GM21528 (cell line): ENCODE measurements around the gene GGNBP2.
"Not testable (repeated sequence)": the region's sequence is repeated elsewhere in the genome, so short reads cannot be mapped to it uniquely, and the experiment has no call there.

Source experiments
- ATAC-seq: cut with Tn5 transposase; IDR thresholded peaks from one replicate; pipeline ENCODE4 v1.9.1; 2021; ENCODE audit warnings: mild to moderate bottlenecking, moderate library complexity; ENCODE audit not compliant: unreplicated experiment, low FRiP score

GGNBP2 gene

DNA sequence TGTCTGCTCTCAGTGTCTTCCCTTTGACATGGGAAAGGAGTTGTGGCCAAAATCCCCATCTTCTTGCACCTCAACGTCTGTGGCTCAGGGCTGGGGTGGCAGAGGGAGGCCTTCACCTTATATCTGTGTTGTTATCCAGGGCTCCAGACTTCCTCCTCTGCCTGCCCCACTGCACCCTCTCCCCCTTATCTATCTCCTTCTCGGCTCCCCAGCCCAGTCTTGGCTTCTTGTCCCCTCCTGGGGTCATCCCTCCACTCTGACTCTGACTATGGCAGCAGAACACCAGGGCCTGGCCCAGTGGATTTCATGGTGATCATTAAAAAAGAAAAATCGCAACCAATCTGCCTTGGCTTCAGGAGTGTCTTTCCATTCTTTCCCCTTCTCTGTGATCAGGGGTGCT is 55.7 kb downstream of the GGNBP2 start:
- no peak for ATAC-seq

DNA sequence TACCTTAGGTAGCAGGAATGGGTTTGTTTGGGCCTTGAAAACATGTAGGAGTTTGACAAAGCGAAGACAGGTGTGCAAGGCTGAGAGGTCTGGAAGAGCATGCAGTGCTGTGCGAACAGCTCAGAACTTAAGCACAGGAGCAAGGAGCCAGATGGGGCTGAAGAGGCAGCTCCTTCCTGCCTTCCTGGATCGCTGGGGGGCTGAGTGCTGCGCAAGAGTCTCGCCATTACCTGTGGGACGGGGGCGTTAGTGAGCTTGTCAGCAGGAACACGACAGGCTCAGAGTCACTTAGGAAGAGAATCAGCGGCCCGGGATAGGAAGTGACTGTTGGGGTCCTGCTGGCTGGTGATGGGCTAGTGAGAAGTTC is 56.2 kb downstream of the GGNBP2 start:
- peak; percentile 11 for ATAC-seq

DNA sequence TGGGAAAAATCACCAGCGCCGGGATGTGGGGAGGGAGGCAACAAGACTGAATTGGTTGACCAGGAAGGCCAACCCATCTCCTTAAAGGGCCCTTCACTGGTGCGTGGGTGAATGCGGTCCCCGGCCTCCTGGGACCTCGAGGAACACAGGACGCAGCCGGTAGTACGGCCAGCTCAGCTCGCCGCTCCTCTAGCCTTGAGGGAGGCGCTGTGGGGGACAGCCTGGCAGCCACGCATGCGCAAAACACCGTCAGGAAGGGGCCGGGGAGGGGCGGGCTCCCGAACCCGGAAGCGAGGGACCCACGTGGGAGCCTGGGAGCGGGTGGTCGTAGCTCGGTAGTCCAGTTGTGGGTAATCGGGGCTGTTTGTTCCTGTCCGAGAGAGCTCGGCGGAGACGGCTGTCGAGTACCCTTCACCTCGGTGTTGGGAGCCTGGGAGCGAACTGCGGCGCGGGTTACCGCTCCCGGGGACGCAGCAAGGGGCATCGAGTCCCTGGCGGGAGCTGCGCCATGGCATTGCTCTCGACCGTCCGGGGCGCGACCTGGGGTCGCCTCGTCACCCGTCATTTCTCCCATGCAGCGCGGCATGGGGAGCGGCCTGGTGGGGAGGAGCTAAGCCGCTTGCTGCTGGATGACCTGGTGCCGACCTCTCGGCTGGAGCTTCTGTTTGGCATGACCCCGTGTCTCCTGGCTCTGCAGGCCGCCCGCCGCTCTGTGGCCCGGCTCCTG is 56.7 kb downstream of the GGNBP2 start, which contains the start of gene MRM1:
MRM1 (plus strand) TSS at position 281 of the 727 bp plus-strand sequence; CDS start at position 509, 228 bp downstream.
- peak; percentile 70 for ATAC-seq

DNA sequence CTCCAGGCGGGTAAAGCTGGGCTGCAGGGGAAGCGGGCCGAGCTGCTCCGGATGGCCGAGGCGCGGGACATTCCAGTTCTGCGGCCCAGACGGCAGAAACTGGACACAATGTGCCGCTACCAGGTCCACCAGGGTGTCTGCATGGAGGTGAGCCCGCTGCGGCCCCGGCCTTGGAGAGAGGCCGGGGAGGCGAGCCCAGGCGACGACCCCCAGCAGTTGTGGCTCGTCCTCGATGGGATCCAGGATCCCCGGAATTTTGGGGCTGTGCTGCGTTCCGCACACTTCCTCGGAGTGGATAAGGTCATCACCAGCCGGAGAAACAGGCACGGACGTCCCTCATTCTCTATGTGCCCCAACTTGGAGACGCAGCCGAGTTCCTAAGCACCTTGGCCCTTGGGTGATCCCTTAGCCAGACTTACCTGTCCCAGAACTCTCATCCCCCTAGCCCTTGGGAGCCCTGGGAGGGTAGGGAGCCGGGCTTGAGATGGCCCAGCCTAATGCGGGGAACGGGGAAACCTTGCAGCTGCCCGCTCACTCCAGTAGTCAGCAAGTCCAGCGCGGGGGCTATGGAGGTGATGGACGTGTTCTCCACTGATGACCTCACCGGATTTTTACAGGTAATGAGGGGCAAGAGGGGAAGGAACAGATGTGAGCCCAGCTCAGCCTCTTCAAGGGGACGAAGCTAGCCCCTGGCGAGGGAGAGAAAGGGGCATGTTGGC is 57.5 kb downstream of the GGNBP2 start:
- no peak for ATAC-seq

DNA sequence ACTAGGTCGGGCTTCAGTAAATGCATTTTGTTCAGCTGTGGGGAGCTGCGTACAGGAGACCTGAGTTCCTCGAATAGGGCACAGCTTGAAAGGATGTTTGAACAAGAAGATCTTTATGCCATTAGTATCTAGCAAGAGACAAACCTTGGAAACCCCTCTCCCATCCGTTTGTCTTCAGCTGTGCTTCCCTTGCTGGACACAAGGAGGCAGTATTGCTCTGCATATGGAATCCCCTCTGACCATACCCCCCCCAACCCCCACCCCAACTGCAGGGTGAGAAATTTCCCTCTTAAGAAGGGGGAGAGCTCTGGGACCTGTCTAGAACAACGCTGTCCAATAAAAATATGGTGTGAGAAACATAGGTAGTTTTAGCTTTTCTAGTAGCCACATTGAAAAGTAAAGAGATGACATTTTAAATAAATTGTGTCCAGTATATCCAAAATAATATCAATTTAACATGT is 58.2 kb downstream of the GGNBP2 start:
- ATAC-seq, result no peak

DNA sequence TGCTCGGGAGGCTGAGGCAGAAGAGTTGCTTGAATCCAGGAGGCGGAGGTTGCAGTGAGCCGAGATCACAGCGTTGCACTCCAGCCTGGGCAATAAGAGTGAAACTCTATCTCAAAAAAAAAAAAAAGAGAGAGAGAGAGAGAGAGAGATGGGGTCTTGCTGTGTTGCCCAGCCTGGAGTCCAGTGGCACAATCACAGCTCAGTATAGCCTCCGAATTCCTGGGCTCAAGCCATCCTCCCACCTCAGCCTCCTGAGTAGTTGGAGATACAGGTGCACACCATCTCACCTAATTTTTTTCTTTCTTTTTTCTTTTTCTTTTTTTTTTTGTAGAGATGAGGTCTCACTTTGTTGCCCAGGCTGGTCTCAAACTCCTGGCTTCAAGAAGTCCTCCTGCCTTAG is 60.3 kb downstream of the GGNBP2 start:
- not testable (repeated sequence) for ATAC-seq

DNA sequence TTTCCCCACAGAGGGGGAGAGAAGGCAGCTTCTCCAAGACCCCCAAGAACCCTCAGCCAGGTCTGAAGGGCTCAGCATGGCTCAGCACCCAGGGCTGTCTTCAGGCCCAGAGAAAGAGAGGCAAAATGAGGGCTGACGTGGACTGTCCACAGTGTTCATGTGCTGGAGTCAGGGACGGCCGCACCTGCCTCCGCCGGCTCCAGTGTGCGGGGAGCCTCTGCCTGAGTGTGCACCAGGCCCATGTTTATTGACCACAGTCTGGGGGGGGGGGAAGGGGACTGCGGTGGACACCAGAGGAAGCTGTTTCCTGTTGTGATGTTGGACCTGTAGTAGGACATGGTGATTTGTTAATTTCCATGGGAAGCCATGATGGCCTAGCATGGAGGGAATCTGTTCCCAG is 63.6 kb downstream of the GGNBP2 start:
- ATAC-seq, result no peak

DNA sequence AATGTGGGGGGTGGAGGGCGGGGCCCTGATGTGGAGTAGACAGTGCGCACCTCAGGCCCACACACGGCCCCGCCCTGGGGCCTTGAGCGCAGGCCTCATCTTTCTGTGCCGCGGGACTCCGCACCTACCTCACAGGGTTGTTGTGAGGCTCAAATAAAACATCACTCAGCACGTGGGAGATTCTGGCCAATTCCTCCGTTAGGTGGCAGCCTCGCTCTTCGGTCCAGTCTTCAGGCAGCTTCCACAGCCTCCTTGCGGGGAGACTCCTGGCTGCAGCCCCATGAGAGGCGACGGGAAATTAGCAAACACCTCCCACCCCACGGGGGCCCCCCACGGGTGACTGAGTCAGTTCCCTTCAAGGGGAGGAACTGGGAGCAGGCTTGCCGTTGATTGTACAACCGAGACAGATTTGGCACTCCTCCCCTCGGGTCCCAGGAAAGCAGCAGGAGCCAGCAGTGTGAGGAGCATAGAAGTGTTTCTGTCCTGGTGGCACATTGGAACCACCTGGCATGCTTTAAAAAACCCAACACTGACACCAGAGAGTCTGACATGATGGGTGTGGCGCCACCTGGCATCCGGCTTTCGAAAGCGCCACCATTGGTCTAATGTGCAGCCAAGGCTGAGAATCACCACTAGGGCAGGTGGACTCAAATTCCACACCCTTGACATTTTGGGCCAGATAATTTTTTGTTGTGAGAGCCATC is 64.2 kb downstream of the GGNBP2 start:
- ATAC-seq, result no peak

DNA sequence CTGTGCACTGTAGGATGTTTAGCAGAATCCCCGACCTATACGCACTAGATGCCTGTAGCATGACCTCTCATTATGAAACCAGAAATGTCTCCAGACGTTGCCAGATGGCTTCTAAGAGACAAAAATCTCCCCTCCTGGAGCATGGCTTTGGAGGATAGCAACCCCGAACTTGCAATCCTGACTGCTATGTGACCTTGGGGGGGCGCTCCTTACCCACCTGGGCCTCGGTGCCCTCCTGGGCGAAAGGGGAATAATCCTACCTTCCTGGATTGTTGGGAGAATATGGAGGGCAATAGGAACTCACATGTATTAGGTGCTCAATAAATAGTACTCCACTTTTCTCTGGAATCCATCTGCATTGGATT is 64.8 kb downstream of the GGNBP2 start:
- no peak for ATAC-seq

DNA sequence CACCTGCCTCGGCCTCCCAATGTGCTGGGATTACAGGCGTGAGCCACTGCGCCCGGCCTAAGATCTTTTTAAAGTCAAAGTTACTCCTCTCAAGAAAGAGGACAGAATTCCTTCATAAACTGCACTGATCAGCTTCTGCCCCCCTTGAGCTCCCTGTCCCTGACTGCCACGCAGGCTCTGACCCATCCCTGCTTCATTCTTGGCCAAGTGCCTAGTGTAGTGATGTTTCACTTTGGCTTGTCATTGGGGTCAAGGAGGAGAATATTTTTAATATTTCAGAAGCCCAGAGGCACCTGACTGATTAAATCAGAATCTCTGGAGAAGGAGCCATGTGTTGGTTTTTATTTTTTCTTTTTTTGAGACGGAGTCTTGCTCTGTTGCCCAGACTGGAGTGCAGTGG is 65.8 kb downstream of the GGNBP2 start:
- ATAC-seq, result no peak

DNA sequence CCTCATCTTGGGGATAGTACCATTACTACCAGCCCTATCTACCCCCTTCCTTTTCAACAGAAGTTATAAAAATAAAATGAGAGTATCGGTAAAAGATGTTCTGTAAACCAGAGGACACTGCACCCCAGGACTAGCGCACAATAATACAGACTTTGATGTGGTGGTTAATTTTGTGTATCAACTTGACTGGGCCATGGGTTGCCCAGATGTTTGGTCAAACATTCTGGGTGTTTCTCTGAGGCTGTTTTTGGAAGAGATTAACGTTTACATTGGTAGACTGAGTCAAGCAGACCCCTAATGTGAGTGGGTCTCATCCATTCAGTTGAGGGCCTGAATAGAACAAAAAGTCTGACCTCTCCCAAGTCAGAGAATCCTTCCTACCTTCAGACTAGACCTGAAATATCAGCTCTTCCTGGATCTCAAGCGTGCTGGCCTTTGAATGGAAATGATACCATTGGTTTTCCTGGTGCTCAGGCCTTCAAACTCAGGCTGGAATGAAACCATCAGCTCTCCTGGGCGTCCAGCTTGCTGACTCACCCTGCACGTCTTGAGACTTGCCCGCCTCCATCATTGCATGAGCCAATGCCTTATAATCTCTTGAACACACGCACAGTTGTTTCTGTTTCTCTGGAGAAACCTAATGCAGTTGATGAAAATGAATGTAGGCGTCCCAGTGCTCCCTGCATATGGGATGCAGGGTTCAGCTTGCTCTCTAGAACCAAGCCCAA is 66.8 kb downstream of the GGNBP2 start:
- ATAC-seq, result no peak

DNA sequence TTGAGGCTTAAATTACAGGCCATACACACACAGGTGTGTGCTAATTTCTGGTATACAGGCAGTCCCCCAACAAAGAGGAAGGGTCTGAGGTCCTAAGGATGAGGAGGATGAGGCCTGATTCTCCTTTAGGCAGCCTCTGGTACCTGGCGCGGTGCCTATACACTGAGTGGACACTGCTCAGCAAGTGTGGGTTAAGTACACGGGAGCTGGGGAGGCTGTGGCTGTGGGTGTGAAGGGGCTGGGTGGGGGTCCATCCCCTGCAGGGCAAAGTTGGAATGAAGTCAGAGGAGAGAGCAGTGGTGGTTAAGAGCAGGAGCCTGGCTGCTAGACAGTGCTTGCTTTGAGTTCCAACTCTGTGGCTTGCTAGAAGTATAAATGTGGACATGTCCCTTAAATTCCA is 67.6 kb downstream of the GGNBP2 start:
- ATAC-seq, result no peak

DNA sequence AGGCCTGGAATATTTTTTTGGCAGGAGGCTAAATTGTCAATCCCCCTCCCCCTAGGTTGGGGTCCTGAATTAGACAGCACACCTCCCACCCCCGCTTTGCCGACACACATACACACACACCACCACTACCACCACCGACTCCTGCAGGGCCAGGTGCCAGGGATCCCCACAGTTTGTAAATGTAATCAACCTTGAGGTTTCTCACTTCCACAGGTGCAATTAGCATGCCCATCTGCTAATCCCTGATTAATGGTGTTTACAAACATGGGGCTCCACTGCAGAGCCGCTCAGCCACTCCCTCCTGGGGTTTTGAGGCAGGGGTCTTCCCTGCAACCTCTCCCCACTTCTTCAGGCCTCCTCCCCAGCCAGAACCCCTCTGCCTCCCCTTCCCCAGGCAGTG is 68.4 kb downstream of the GGNBP2 start:
- ATAC-seq, result no peak

DNA sequence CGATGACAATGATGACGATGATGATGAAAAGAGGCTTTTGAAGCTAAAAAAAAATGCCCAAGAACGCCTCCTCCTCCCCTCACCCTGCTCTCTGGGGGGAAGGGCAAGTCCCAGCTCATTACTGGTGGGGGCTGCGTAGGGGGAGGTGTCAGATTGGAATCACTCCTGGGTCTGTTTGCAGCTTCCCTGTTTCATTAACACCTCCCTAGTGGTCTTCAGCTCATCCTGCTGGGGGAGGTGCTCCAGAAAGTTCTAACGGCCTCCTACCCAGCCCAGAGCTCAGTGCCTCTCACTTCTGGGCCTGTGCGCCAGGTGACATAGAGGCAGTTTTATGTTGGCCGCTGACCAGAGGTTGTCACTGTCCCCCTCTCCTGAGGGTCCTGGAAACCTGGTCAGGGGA is 69.4 kb downstream of the GGNBP2 start:
- ATAC-seq, result no peak

DNA sequence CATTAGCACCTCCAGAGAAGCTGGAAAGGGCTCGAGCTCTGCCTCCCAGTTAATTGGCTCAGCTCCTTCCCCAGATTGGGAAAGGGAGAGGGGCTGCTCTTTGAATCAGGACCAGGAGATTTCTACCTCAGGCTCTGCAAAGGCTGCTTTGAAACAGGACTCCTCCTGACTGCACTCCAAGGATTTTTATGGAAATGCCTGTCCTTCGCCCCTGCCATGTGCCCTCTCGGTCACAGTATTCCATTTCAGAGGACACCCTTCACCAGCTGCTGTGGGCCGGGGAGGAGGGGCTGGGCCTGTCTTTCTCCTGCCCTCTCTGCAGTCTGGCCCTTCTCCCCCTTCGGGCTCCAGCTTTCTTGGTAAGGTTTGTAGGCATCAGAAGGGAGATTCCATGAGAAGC is 70.2 kb downstream of the GGNBP2 start:
- ATAC-seq, result no peak

DNA sequence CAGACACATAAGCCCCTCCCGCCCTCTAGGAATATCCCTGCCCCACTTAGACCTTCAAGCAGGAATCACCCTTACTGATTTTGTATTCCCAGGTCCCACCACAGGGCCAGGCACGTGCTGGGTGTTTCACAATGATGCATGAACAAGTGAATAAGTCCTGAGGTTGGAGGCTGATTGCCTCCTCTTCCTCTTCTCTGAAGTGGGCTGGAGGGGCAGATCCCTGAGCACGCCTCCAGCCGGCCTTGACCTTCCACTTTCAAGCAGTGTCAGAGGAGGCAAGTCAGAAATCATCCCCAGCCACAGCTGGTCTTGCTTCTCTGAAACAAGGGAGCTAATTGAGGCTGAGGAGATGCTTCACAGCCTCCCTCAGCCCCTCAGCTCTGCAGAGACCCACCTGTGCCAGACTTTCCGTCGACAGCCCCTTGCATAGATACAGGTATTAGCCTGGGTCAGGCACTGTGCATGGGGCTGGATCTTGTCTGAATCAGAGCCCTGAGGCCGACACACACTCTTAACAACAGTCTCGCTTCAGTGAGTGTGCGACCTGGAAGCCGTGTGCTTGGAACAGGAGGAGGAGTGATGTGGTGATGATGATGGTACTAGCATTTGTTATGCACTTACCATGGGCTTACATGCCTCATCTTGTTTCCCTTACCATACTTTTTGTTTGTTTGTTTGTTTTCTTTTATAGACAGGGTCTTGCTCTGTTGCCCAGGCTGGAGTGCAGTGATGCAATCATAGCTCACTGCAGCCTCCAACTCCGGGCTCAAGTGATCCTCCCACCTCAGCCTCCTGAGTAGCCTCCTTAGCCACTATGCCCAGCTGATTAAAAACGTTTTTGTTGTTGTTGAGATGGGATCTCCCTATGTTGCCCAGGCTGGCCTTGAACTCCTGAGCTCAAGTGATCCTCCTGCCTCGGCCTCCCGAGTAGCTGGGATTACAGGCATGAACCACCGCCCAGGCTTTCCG is 71.6 kb downstream of the GGNBP2 start:
- ATAC-seq, result no peak

DNA sequence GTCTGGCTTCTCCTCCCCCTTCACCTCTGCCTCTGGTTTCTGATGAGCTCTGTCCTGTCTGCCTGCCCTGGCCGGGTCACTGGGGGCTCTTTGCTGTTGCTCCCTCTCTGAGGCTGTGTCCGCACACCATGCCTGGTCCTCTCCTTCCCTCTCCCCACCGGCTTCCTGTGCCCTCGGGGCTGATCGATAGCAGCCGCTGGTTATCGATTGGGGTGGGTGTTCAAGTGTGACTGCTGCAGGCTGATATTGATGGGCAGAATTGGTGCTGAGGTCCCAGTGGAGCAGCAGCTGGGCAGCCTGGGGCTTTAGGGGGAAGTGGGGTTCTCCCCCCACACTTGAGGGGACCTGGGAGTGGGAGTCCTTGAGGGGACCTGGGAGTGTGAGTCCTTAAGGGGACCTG is 73.1 kb downstream of the GGNBP2 start:
- no peak for ATAC-seq

DNA sequence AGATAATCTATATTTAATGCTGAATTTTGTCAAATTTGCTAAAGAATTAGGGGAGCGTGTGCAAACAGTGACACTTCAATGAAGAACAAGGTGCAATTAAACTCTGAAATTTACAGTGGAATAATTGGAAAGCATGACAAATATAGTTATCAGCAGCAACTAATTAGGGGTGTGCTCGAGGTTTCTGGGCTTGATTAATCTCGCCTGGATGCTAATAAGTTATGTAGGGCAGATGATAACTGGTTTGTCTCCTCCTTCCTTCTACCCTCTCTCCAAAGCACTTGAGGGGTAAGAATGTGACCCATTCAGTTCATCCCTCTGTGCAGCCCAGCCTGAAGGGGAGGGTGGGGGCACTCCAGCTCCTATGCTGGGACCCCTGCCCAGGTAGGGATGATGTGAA is 78.6 kb downstream of the GGNBP2 start:
- no peak for ATAC-seq

DNA sequence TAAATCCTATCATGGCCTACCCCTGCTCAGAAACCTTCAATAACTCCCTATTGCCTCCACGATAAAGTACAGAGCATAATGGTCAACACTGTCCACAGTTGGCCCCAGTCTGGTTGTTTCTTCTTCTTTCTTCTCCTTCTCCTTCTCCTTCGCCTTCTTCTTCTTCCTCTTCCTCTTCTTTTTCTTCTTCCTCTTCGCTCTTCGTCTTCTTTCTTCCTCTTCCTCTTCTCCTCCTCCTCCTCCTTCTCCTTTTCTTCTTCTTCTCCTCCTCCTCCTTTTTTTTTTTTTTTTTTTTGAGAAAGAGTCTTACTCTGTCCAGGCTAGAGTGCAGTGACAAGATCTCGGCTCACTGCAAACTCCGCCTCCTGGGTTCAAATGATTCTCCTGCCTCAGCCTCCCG is 80.5 kb downstream of the GGNBP2 start:
- ATAC-seq, result no peak

DNA sequence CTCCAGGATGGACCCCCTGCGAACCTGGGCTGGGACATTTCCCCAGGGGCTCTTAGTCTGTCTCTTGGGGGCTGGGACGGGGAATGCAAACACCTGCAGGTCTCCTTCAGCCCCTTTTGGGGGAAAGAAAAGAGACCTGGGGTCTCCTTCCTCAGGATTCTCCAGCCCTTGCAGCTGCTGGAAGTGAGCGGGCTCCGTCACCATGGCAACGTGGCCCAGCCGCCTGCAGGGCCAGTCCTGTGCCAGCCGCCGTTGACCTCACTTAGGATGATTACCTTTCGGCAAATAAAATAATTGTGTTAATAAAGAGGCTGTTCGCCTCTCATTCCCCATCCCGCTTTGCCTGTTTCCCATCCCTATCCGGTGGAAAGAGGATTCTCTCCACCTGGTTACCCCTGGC is 82.4 kb downstream of the GGNBP2 start:
- no peak for ATAC-seq
